Panc1 (cell line): ENCODE data around the gene KCNB1.

ENCODE experiments used
- CTCF ChIP-seq: fragments of 450-650 bp; IDR thresholded peaks from 2 replicates; pipeline ENCODE4 v1.5.1; 2017; ENCODE audit warnings: mild to moderate bottlenecking
- REST ChIP-seq, 2 experiments: IDR thresholded peaks; 2 replicates each; pipeline ENCODE4 v1.6.1; 2011 to 2012; ENCODE audit warnings: low read depth in 2 of 2, control low read depth in 1 of 2, low read length in 1 of 2, mild to moderate bottlenecking in 1 of 2, moderate library complexity in 1 of 2; ENCODE audit not compliant: insufficient read depth in 1 of 2

- TF ChIP-seq REST (IDR thresholded peaks at IDR 0.05; ENCODE audit: insufficient read depth in 1 of 2, low read depth in 2 of 2, low read length in 1 of 2) (no peak), CTCF (no peak)
These were observed 35.1 kb downstream of the KCNB1 start for GRCh38 chr20:49447364-49447763.
